Measurements from ENCODE around the gene FMR1NB. TPM values are rescaled to one million over a fixed set of nuclear protein-coding genes. Genes with fewer than 3 reads are reported as not detected.

The FMR1NB gene
- total RNA-seq, 4 donors from 2014 or later: not detected

GRCh38 chrX:147950352-147950751 lies 30.8 kb upstream of the FMR1NB start:
- TF ChIP-seq POLR2A (IDR thresholded peaks at IDR 0.05) (no peak), EP300 (IDR thresholded peaks at IDR 0.05) (no peak), CTCF (IDR thresholded peaks at IDR 0.05) (no peak)
- H3K36me3 ChIP-seq: peaks cover 0 to 32% (median 0%) of the 10 kb centered on the region in 3 donors
- H3K27ac ChIP-seq: no peak overlapping the region
- no peaks in the 10 kb centered on the region for H3K4me1 ChIP-seq
- H3K9me3 ChIP-seq: no peaks in the 10 kb centered on the region
- no peak overlapping the region for H3K4me3 ChIP-seq
- no peak for DNase-seq (ENCODE audit: low spot score in 2 of 2)
- no peaks in the 10 kb centered on the region for H3K27me3 ChIP-seq
- WGBS, 2 donors: 79 to 92% methylated on average over 1 of the region's 1 CpG

GRCh38 chrX:147953976-147954375 lies 27.2 kb upstream of the FMR1NB start:
- Histone ChIP-seq H3K36me3 (peaks cover 0 to 1% (median 0%) of the 10 kb centered on the region in 3 donors), H3K27ac (no peak overlapping the region), H3K27me3 (no peaks in the 10 kb centered on the region), H3K4me3 (no peak overlapping the region), H3K4me1 (no peaks in the 10 kb centered on the region), H3K9me3 (no peaks in the 10 kb centered on the region)
- 51 to 100% methylated on average over 1 to 2 of the region's 2 CpGs for WGBS, 2 donors
- DNase-seq (ENCODE audit: low spot score in 2 of 2): peak; percentile 8 to 12
- TF ChIP-seq POLR2A (IDR thresholded peaks at IDR 0.05) (no peak), EP300 (IDR thresholded peaks at IDR 0.05) (no peak), CTCF (IDR thresholded peaks at IDR 0.05) (no peak)

GRCh38 chrX:147957291-147957690 lies 23.8 kb upstream of the FMR1NB start:
- DNase-seq (ENCODE audit: low spot score in 2 of 2): no peak
- Histone ChIP-seq H3K9me3 (no peaks in the 10 kb centered on the region), H3K27me3 (no peaks in the 10 kb centered on the region), H3K4me3 (no peak overlapping the region), H3K27ac (no peak overlapping the region), H3K36me3 (no peaks in the 10 kb centered on the region), H3K4me1 (no peaks in the 10 kb centered on the region)
- TF ChIP-seq EP300 (IDR thresholded peaks at IDR 0.05): no peak
- TF ChIP-seq CTCF (IDR thresholded peaks at IDR 0.05): no peak
- no peak for TF ChIP-seq POLR2A (IDR thresholded peaks at IDR 0.05)
- WGBS, 2 donors: 50 to 79% methylated on average over 2 of the region's 2 CpGs

- no peak overlapping the region for H3K27ac ChIP-seq
- no peaks in the 10 kb centered on the region for H3K9me3 ChIP-seq
- H3K27me3 ChIP-seq: no peaks in the 10 kb centered on the region
- WGBS, 2 donors: 72 to 82% methylated on average over 1 of the region's 1 CpG
- DNase-seq (ENCODE audit: low spot score in 2 of 2): no peak
- no peaks in the 10 kb centered on the region for H3K36me3 ChIP-seq
- no peak overlapping the region for H3K4me3 ChIP-seq
- TF ChIP-seq EP300 (IDR thresholded peaks at IDR 0.05) (no peak), POLR2A (IDR thresholded peaks at IDR 0.05) (no peak), CTCF (IDR thresholded peaks at IDR 0.05) (no peak)
- H3K4me1 ChIP-seq: no peaks in the 10 kb centered on the region
Observed at GRCh38 chrX:147958291-147958690, 22.8 kb upstream of the FMR1NB start.

- WGBS, 2 donors: 65 to 84% methylated on average over 2 of the region's 2 CpGs
Observed at GRCh38 chrX:147960722-147961121, 20.4 kb upstream of the FMR1NB start.

More at GRCh38 chrX:147960722-147961121, 20.4 kb upstream of the FMR1NB start:
- TF ChIP-seq EP300 (IDR thresholded peaks at IDR 0.05): no peak
- TF ChIP-seq CTCF (IDR thresholded peaks at IDR 0.05): no peak
- no peak for TF ChIP-seq POLR2A (IDR thresholded peaks at IDR 0.05)
- Histone ChIP-seq H3K4me1 (no peaks in the 10 kb centered on the region), H3K27me3 (no peaks in the 10 kb centered on the region), H3K27ac (no peak overlapping the region), H3K36me3 (no peaks in the 10 kb centered on the region), H3K4me3 (no peak overlapping the region), H3K9me3 (no peaks in the 10 kb centered on the region)
- DNase-seq (ENCODE audit: low spot score in 2 of 2): no peak
